ENCODE measurements around the gene YWHAQ. TPM values are rescaled to one million over a fixed set of nuclear protein-coding genes. Genes with fewer than 3 reads are reported as not detected.

The YWHAQ gene
- total RNA-seq, 1 experiment from 2014 or later = 307 TPM

DNA sequence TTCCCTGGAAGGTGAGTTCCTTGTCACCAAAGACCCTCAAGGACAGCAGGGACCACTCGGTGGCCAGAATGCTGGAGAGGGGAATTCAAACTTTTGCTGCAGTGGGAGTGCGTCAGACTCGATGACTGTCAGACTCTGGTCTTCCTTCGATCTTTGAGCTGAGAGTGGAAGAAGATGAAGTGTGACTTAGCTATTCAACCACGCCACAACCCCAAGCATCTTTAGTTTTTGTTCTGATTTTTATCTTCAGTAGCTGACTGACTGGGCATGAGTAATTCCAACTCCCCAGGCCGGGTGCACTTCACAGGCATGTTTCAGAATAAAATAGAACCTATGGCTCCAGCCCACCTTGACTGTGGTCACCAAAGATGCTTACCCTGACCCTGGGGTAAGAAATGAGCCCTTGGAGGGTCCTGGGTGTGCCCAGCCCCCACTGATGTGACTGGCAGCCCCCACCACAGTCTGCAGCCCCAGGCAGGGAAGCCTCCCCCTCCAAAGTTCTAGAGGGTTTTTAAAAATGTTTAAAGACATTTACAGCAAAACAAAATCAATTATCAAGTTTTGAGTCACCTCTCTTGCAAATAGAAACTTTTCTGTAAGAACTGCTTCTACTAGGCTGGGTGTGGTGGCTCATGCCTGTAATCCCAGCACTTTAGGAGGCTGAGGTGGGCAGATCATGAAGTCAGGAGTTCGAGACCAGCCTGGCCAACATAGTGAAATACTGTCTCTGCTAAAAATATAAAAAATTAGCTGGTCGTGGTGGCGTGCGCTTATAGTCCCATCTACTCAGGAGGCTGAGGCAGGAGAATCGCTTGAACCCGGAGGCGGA, 24.9 kb upstream of the YWHAQ start:
- no peak overlapping the region for H3K4me3 Mint-ChIP-seq (ENCODE audit: low read depth, unreplicated experiment)
- CTCF ChIA-PET = interaction anchor here (0.5 to 0.9 kb wide), 2 partner anchors 9 to 58 kb away, joined by 3 to 4 read pairs; no protein-coding TSS in a partner anchor
- no peak for DNase-seq
- no peaks in the 10 kb centered on the region for H3K4me1 Mint-ChIP-seq (ENCODE audit: low read depth, unreplicated experiment)
- no TSS peak for BruUV-seq (replicated peaks)
- H3K36me3 Mint-ChIP-seq (ENCODE audit: insufficient read depth, unreplicated experiment) = no peaks in the 10 kb centered on the region
- peaks cover 43% of the 10 kb centered on the region for H3K27me3 Mint-ChIP-seq (ENCODE audit: unreplicated experiment)
- no peaks in the 10 kb centered on the region for H3K9me3 Mint-ChIP-seq (ENCODE audit: low read depth, unreplicated experiment)
- TF ChIP-seq, protein P1, sequence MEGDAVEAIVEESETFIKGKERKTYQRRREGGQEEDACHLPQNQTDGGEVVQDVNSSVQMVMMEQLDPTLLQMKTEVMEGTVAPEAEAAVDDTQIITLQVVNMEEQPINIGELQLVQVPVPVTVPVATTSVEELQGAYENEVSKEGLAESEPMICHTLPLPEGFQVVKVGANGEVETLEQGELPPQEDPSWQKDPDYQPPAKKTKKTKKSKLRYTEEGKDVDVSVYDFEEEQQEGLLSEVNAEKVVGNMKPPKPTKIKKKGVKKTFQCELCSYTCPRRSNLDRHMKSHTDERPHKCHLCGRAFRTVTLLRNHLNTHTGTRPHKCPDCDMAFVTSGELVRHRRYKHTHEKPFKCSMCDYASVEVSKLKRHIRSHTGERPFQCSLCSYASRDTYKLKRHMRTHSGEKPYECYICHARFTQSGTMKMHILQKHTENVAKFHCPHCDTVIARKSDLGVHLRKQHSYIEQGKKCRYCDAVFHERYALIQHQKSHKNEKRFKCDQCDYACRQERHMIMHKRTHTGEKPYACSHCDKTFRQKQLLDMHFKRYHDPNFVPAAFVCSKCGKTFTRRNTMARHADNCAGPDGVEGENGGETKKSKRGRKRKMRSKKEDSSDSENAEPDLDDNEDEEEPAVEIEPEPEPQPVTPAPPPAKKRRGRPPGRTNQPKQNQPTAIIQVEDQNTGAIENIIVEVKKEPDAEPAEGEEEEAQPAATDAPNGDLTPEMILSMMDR (IDR thresholded peaks at IDR 0.05; ENCODE audit: unreplicated experiment) = no peak
- intact Hi-C loops (cut with micrococcal nuclease; ENCODE audit: unreplicated experiment) = no loop called here
- no peak overlapping the region for H3K27ac Mint-ChIP-seq (ENCODE audit: unreplicated experiment)

DNA sequence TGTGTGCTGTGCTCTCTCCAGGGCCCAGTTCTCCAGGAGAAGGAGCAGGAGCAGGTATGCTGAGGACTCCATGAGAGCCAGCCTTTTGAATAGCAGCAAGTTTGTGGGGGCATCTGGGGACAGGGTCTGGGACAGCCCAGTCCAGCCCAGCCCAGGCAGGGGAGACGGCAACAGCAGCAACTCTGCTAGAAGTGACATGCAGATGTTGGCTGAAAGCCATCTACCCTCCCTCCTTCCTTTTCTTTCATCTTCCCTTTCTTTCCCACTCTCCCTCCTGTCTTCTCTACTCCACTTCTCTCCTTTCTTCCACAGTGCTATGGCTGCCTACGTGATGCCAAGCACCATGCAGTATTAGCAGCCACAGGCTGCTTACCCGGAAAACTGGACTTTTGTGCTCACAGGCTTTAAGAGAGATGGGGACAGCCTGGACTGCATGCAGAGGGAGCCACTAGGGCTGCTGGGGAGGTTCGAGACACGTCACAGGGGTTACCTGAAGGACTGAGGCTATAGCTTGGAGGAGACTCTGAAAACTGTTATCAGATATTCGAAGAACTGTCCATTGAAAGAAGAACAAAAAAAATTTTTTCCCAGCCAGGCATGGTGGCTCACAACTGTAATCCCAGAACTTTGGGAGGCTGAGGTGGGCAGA, 23.8 kb upstream of the YWHAQ start:
- peaks cover 54% of the 10 kb centered on the region for H3K27me3 Mint-ChIP-seq (ENCODE audit: unreplicated experiment)
- CTCF ChIA-PET = interaction anchor here (0.5 to 0.9 kb wide), 2 partner anchors 10 to 57 kb away, joined by 3 to 4 read pairs; no protein-coding TSS in a partner anchor
- no TSS peak for BruUV-seq (replicated peaks)
- DNase-seq = no peak
- intact Hi-C loops (cut with micrococcal nuclease; ENCODE audit: unreplicated experiment) = no loop called here
- TF ChIP-seq, protein P1 (IDR thresholded peaks at IDR 0.05; ENCODE audit: unreplicated experiment) = no peak
- H3K4me3 Mint-ChIP-seq (ENCODE audit: low read depth, unreplicated experiment) = no peak overlapping the region
- no peak overlapping the region for H3K27ac Mint-ChIP-seq (ENCODE audit: unreplicated experiment)
- H3K4me1 Mint-ChIP-seq (ENCODE audit: low read depth, unreplicated experiment) = no peaks in the 10 kb centered on the region
- no peaks in the 10 kb centered on the region for H3K36me3 Mint-ChIP-seq (ENCODE audit: insufficient read depth, unreplicated experiment)
- H3K9me3 Mint-ChIP-seq (ENCODE audit: low read depth, unreplicated experiment) = no peaks in the 10 kb centered on the region

DNA sequence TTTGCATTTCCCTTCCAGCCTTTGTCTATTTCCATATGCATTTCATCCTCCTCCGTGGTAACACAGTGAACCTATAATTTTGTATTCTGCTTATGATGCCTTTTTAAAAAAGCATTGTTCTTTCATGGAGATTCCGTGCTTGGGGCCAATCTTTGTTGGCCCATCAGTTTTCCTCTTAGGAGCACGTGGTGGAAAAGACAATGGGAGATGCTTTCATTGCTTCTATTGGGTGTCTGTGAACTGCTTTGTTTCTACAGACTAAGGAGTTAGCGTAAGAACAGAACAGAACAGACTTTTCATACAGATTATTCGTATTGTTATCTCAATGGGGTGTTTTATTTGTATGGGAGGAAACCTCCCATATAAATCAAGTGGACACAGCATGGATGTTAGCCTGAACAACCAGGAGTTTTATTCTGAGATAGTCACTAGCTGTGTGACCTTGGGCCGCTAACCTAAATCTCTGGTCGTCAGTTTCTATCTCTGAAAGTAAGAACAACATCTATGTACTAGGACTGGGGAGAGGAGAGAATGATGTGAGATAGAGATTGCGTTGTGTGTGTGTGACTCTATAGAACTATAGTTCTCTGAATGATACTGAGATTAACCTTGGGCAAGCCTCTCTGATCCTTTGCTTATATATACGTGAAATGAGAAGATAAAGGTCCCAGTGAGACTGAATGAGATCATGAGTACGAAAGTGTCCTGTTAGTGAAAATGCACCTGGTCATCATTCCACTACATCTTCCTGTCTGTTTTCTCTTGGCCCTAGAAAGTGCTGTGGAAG, 22.9 kb upstream of the YWHAQ start:
- Mint-ChIP-seq H3K9me3 (ENCODE audit: low read depth, unreplicated experiment) (no peaks in the 10 kb centered on the region), H3K27ac (ENCODE audit: unreplicated experiment) (no peak overlapping the region), H3K4me1 (ENCODE audit: low read depth, unreplicated experiment) (no peaks in the 10 kb centered on the region), H3K27me3 (ENCODE audit: unreplicated experiment) (peaks cover 56% of the 10 kb centered on the region), H3K4me3 (ENCODE audit: low read depth, unreplicated experiment) (no peak overlapping the region), H3K36me3 (ENCODE audit: insufficient read depth, unreplicated experiment) (no peaks in the 10 kb centered on the region)
- no TSS peak for BruUV-seq (replicated peaks)
- CTCF ChIA-PET = no interaction called here
- intact Hi-C loops (cut with micrococcal nuclease; ENCODE audit: unreplicated experiment) = no loop called here
- TF ChIP-seq, protein P1 (IDR thresholded peaks at IDR 0.05; ENCODE audit: unreplicated experiment) = no peak
- no peak for DNase-seq

DNA sequence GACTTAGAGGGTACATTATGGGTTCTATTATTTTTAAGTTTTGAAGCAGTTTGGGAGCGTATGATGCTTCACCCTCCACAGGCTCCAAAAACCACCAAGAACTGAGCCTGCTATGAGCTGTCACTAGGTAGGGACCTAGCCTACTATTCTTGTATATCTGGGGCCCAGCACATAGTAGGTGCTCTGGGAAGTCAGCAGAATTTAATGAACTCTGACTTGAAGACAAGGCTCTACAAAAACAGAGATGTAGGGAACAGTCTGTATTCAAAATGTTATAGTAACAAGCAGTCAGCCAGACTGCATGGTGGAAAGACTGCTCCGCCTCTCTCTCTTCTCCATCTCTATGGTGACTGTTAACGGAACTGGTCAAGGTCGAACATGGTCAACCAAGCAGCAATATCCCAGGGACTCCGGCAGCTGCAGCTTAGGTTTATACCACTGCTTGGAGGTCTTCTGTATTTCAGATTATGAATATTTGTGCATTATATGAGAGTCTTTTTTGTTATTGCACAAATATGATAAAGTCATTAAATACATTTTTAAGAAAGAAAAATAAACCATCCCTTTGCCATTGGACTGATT, 22.2 kb upstream of the YWHAQ start:
- H3K27ac Mint-ChIP-seq (ENCODE audit: unreplicated experiment) = no peak overlapping the region
- no peaks in the 10 kb centered on the region for H3K9me3 Mint-ChIP-seq (ENCODE audit: low read depth, unreplicated experiment)
- TF ChIP-seq, protein P1 (IDR thresholded peaks at IDR 0.05; ENCODE audit: unreplicated experiment) = no peak
- H3K27me3 Mint-ChIP-seq (ENCODE audit: unreplicated experiment) = peaks cover 56% of the 10 kb centered on the region
- no peaks in the 10 kb centered on the region for H3K36me3 Mint-ChIP-seq (ENCODE audit: insufficient read depth, unreplicated experiment)
- CTCF ChIA-PET = no interaction called here
- no TSS peak for BruUV-seq (replicated peaks)
- no peak overlapping the region for H3K4me3 Mint-ChIP-seq (ENCODE audit: low read depth, unreplicated experiment)
- DNase-seq = no peak
- no peaks in the 10 kb centered on the region for H3K4me1 Mint-ChIP-seq (ENCODE audit: low read depth, unreplicated experiment)
- intact Hi-C loops (cut with micrococcal nuclease; ENCODE audit: unreplicated experiment) = no loop called here
